ENCODE results near the gene NKRF.

Gene NKRF

GRCh38 chrX:119605464-119606279 is 552 bp downstream of the NKRF start (continued):
- no peak for TF ChIP-seq PRDM2 (tag by site-specific recombination; IDR thresholded peaks at IDR 0.05; ENCODE audit: borderline replicate concordance)
- peak; percentile 84 for TF ChIP-seq ZNF600 (tag by site-specific recombination; IDR thresholded peaks at IDR 0.05)
- peak; percentile 14; the same call in 1 of the 2 replicates for TF ChIP-seq CTCF (tag by site-specific recombination; IDR thresholded peaks at IDR 0.05)
- no peak for TF ChIP-seq TSHZ1 (tag by site-specific recombination; IDR thresholded peaks at IDR 0.05; ENCODE audit: borderline replicate concordance)
- no peak for TF ChIP-seq ZNF785 (tag by site-specific recombination; IDR thresholded peaks at IDR 0.05)
- no peak for TF ChIP-seq IKZF3 (tag by site-specific recombination; IDR thresholded peaks at IDR 0.05)
- TF ChIP-seq TRIM28 (IDR thresholded peaks at IDR 0.05; ENCODE audit: borderline replicate concordance, low read length), result no peak
- peak; percentile 12; the same call in 1 of the 2 replicates for TF ChIP-seq ZNF639 (tag by site-specific recombination; IDR thresholded peaks at IDR 0.05)
- no peak for TF ChIP-seq SALL2 (tag by site-specific recombination; IDR thresholded peaks at IDR 0.05; ENCODE audit: borderline replicate concordance)
- TF ChIP-seq WT1 (tag by site-specific recombination; IDR thresholded peaks at IDR 0.05), result no peak
- no peak for TF ChIP-seq HOXA7 (CRISPR knock-in tag; IDR thresholded peaks at IDR 0.05; ENCODE audit: borderline replicate concordance)
- TF ChIP-seq PRDM10 (tag by site-specific recombination; IDR thresholded peaks at IDR 0.05), result peak; percentile 17; the same call in 1 of the 2 replicates
- TF ChIP-seq ZBTB10 (tag by site-specific recombination; IDR thresholded peaks at IDR 0.05), result peak; percentile 62

All from HEK293 (cell line).